GM12864 (cell line): Measurements from ENCODE around the gene BICD1.

Experiments used
- DNase-seq: peaks from one replicate; pipeline ENCODE4 v3.0.0-alpha.2; 2011; ENCODE audit warnings: low read depth
- H3K4me3 ChIP-seq: 2 replicates; pipeline ENCODE4 v1.5.1; 2011; ENCODE audit warnings: mild to moderate bottlenecking, low read depth, low read length, control low read depth
- TF ChIP-seq, protein P1 (sequence below): IDR thresholded peaks from 2 replicates; pipeline ENCODE4 v1.5.1; 2011; ENCODE audit warnings: low read depth, mild to moderate bottlenecking, moderate library complexity, low read length, control low read depth, inconsistent platforms; ENCODE audit errors: missing control alignments

The BICD1 gene

GRCh38 chr12:32413412-32413811 lies 306.8 kb downstream of the BICD1 start:
- no peak for DNase-seq
- H3K4me3 ChIP-seq, result no peak overlapping the region
- TF ChIP-seq, protein P1, sequence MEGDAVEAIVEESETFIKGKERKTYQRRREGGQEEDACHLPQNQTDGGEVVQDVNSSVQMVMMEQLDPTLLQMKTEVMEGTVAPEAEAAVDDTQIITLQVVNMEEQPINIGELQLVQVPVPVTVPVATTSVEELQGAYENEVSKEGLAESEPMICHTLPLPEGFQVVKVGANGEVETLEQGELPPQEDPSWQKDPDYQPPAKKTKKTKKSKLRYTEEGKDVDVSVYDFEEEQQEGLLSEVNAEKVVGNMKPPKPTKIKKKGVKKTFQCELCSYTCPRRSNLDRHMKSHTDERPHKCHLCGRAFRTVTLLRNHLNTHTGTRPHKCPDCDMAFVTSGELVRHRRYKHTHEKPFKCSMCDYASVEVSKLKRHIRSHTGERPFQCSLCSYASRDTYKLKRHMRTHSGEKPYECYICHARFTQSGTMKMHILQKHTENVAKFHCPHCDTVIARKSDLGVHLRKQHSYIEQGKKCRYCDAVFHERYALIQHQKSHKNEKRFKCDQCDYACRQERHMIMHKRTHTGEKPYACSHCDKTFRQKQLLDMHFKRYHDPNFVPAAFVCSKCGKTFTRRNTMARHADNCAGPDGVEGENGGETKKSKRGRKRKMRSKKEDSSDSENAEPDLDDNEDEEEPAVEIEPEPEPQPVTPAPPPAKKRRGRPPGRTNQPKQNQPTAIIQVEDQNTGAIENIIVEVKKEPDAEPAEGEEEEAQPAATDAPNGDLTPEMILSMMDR, result no peak

GRCh38 chr12:32418221-32418620 lies 311.6 kb downstream of the BICD1 start:
- TF ChIP-seq, protein P1, result no peak
- no peak for DNase-seq
- no peak overlapping the region for H3K4me3 ChIP-seq

GRCh38 chr12:32418903-32419519 lies 312.4 kb downstream of the BICD1 start:
- no peak overlapping the region for H3K4me3 ChIP-seq
- DNase-seq, result no peak
- TF ChIP-seq, protein P1, result no peak

DNA sequence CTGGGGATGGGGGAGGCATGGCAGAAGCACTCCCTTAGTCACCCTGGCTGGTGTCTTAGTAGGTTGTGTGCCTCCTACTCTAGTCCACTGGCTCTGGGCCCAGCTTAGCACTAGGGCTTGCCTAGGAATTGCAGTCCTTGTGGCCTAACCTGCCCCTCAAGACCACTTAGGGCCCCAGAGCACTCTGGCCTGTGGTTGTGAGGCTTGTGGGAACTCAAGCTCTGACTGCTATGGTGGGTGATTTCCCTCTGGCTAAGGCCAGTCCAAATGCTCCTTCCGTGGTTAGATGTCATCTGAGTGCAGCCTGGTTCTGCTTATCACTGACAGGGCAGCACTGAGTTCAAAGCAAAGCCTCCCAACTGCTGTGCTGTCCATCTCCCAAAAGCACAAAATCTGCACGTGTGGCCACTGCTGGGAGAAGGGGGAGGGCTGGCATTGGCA lies 312.9 kb downstream of the BICD1 start:
- TF ChIP-seq, protein P1, result no peak
- no peak overlapping the region for H3K4me3 ChIP-seq
- DNase-seq, result no peak

- TF ChIP-seq, protein P1, result no peak
- no peak overlapping the region for H3K4me3 ChIP-seq
- no peak for DNase-seq
Measured at GRCh38 chr12:32420356-32420755, 313.7 kb downstream of the BICD1 start.

DNA sequence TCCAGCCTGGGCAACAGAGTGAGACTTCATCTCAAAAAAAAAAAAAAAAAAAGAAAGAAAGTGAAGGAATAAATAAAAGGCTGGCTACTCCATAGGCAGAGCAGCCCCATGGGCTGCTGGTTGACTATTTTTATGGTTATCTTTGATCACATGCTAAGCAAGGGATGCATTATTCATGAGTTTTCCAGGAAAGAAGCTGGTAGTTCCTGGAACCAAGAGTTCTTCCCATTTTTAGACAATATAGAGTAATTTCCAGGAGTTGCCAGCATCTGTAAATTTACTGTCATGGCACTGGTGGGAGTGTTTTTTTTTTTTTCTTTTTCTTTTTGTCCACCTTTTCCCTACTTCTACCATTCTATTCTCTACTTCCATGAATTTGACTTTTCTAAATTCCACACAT lies 316.9 kb downstream of the BICD1 start:
- no peak overlapping the region for H3K4me3 ChIP-seq
- TF ChIP-seq, protein P1, result no peak
- no peak for DNase-seq

- DNase-seq, result no peak
- TF ChIP-seq, protein P1, result no peak
- no peak overlapping the region for H3K4me3 ChIP-seq
Measured at GRCh38 chr12:32431025-32431424, 324.4 kb downstream of the BICD1 start.
